Right lobe of liver (tissue), 6 donors: ENCODE data around the gene FYCO1. TPM values are rescaled to one million over a fixed set of nuclear protein-coding genes. Genes with fewer than 3 reads are reported as not detected.

Experiments
- ATAC-seq, 4 donors: fragments of 200-7000 bp; cut with Tn5 transposase; one replicate each; pipeline ENCODE4 v1.9.1; 2020; ENCODE audit warnings: mild to moderate bottlenecking in 4 of 4, moderate library complexity in 4 of 4
- DNase-seq, 3 donors: peaks; one replicate each; pipeline ENCODE4 v3.0.0-alpha.2; 2020
- H3K27ac ChIP-seq, 3 donors: fragments of 200-600 bp; one replicate each; pipeline ENCODE4 v1.8.0; 2022
- H3K27me3 ChIP-seq, 2 donors: fragments of 200-600 bp; one replicate each; pipeline ENCODE4 v1.8.0; 2022
- H3K36me3 ChIP-seq, 4 donors: fragments of 200-600 bp; sonication (generic) in 1 of 4; one replicate each; pipeline versions ENCODE4 v1.5.1 to v1.8.0; 2017 to 2022; ENCODE audit warnings: control low read depth in 1 of 4
- H3K4me1 ChIP-seq, 4 donors: fragments of 200-600 bp; sonication (generic) in 1 of 4; one replicate each; pipeline versions ENCODE4 v1.5.1 to v1.8.0; 2017 to 2022; ENCODE audit warnings: control low read depth in 1 of 4
- H3K4me3 ChIP-seq, 3 donors: fragments of 200-600 bp; one replicate each; pipeline ENCODE4 v1.8.0; 2022
- H3K9me3 ChIP-seq, 4 donors: fragments of 200-600 bp; sonication (generic) in 1 of 4; one replicate each; pipeline versions ENCODE4 v1.5.1 to v1.8.0; 2017 to 2022; ENCODE audit warnings: control low read depth in 1 of 4
- POLR2A ChIP-seq: fragments of 450-650 bp; IDR thresholded peaks from one replicate; pipeline ENCODE4 v1.6.1; 2017; ENCODE audit warnings: antibody characterized with exemption, mild to moderate bottlenecking
- WGBS: methylation state at CpG from one replicate; pipeline ENCODE4 v1.1.6; 2018; ENCODE audit warnings: low coverage, low lambda C conversion rate; ENCODE audit not compliant: insufficient coverage; ENCODE audit errors: missing lambda C conversion rate; 5-methylcytosine and 5-hydroxymethylcytosine counted together
- intact Hi-C, 2 donors: fragments of 100-400 bp; cut with DNase I; formaldehyde crosslinking; loops; one replicate each; pipeline versions ENCODE4 v1.11.2 to v1.14.1; 2022
- total RNA-seq, 6 experiments: library from RNA; depleted of rRNA in 2 of 6; stranded (reverse); fragments of >200 nt in 2 of 6; fragmentation: NEBNext Ultra II Directional in 3 of 6; extraction: Animal tissue kit (Norgen Biotek cat#: 25700) in 3 of 6; gene quantifications; one replicate each; pipeline versions ENCODE4 v1.1.0 to v1.2.4, GENCODE V29; 2016 to 2023
- TF ChIP-seq, protein P1 (sequence below), 4 donors: fragments of 200-600 bp in 3 of 4; fragments of 450-650 bp in 1 of 4; IDR thresholded peaks; one replicate each; pipeline versions ENCODE4 v1.5.1 to v1.8.0; 2016 to 2022; ENCODE audit warnings: antibody characterized with exemption in 4 of 4, mild to moderate bottlenecking in 2 of 4
- donor health status: DM: no; HTN: yes; CAD: no.
- donor health status: DM: no; HTN: no; CAD: no.
- donor health status: DM: no; HTN: no; CAD: no.
- donor health status: DM: no; HTN: yes; CAD: no.
- donor health status: DM: no; HTN: yes; CAD: no.

FYCO1 gene
- total RNA-seq, 6 experiments from 2014 or later: 16.0 to 22.0 (median 21.0) TPM

DNA sequence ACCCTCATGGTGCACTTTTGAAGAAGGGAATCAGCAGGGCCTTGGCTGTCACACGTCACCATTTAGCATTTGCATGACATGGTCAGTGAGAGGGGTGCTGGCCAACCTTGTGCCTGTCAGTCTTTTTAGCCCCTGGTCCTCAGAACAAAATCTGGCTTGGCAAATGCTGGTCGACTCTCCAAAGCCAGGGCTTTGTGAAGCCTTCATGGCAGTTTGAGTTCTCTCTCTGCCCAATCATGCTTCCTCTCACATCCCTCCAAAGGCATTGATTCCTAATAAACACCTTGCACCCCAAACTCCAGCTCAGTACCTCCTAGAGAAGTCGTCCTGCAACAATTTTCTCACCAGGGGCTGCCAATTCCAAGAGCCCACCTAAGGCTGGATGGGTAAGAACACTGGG lies 89.9 kb downstream of the FYCO1 start:
- H3K4me3 ChIP-seq: no peak overlapping the region
- DNase-seq (no peak), ATAC-seq (no peak)
- no peaks in the 10 kb centered on the region for H3K9me3 ChIP-seq
- H3K27me3 ChIP-seq: no peaks in the 10 kb centered on the region
- TF ChIP-seq, protein P1, sequence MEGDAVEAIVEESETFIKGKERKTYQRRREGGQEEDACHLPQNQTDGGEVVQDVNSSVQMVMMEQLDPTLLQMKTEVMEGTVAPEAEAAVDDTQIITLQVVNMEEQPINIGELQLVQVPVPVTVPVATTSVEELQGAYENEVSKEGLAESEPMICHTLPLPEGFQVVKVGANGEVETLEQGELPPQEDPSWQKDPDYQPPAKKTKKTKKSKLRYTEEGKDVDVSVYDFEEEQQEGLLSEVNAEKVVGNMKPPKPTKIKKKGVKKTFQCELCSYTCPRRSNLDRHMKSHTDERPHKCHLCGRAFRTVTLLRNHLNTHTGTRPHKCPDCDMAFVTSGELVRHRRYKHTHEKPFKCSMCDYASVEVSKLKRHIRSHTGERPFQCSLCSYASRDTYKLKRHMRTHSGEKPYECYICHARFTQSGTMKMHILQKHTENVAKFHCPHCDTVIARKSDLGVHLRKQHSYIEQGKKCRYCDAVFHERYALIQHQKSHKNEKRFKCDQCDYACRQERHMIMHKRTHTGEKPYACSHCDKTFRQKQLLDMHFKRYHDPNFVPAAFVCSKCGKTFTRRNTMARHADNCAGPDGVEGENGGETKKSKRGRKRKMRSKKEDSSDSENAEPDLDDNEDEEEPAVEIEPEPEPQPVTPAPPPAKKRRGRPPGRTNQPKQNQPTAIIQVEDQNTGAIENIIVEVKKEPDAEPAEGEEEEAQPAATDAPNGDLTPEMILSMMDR (IDR thresholded peaks at IDR 0.05): no peak
- no peak for TF ChIP-seq POLR2A
- intact Hi-C loops: no loop called here
- no peak overlapping the region for H3K27ac ChIP-seq
- 100% methylated on average over 1 of the region's 3 CpGs for WGBS
- no peaks in the 10 kb centered on the region for H3K4me1 ChIP-seq
- H3K36me3 ChIP-seq: no peaks in the 10 kb centered on the region

DNA sequence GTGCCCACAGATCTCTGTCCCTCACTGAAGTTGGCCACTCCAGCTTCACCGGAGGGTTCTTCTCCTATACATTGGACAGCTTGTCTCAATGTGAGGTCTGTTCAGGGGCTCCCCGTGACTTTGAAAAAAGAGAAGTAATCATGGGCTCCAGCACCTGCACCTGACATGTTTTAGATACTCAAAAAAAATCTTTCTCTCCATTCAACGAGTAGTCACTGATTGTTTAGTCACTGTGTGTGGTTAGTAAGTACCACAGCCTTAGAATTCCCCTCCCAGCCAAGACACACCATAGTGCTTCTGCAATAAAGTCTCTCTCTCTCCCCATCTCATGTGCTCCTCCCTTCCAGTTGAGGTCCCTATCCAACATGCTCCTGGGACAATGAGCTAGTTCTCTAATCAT lies 90.7 kb downstream of the FYCO1 start:
- Histone ChIP-seq H3K4me3 (no peak overlapping the region), H3K27me3 (no peaks in the 10 kb centered on the region), H3K4me1 (no peaks in the 10 kb centered on the region), H3K27ac (no peak overlapping the region), H3K36me3 (no peaks in the 10 kb centered on the region), H3K9me3 (no peaks in the 10 kb centered on the region)
- intact Hi-C loops: no loop called here
- no peak for TF ChIP-seq POLR2A
- TF ChIP-seq, protein P1 (IDR thresholded peaks at IDR 0.05): no peak
- ATAC-seq: no peak
- DNase-seq: no peak
- 76% methylated on average over 3 of the region's 3 CpGs for WGBS

DNA sequence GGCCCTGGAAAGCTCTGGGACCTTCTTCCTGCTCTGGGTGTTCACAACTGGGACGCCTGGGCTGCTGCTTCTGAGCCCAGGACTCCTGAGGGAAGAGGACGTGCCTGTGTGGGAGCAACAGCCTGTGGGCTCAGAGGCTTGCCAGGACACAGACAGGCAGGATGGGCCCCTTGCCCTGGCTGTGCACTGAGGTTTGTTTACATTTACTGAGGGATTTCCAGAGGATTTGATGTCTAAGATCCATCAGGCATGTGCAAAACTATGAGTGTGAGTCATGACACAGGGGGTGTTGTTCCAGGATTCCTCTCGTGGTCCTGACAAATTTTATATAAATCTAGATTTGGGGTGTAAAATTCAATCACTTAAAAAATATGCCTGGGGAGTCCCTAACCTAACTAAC lies 98.7 kb downstream of the FYCO1 start:
- no peaks in the 10 kb centered on the region for H3K36me3 ChIP-seq
- TF ChIP-seq, protein P1 (IDR thresholded peaks at IDR 0.05): no peak
- no peak for TF ChIP-seq POLR2A
- intact Hi-C loops: no loop called here
- ATAC-seq: no peak
- H3K27me3 ChIP-seq: no peaks in the 10 kb centered on the region
- no peak overlapping the region for H3K27ac ChIP-seq
- DNase-seq: no peak
- WGBS: 86% methylated on average over 1 of the region's 3 CpGs
- H3K9me3 ChIP-seq: no peaks in the 10 kb centered on the region
- H3K4me1 ChIP-seq: no peaks in the 10 kb centered on the region
- H3K4me3 ChIP-seq: no peak overlapping the region

DNA sequence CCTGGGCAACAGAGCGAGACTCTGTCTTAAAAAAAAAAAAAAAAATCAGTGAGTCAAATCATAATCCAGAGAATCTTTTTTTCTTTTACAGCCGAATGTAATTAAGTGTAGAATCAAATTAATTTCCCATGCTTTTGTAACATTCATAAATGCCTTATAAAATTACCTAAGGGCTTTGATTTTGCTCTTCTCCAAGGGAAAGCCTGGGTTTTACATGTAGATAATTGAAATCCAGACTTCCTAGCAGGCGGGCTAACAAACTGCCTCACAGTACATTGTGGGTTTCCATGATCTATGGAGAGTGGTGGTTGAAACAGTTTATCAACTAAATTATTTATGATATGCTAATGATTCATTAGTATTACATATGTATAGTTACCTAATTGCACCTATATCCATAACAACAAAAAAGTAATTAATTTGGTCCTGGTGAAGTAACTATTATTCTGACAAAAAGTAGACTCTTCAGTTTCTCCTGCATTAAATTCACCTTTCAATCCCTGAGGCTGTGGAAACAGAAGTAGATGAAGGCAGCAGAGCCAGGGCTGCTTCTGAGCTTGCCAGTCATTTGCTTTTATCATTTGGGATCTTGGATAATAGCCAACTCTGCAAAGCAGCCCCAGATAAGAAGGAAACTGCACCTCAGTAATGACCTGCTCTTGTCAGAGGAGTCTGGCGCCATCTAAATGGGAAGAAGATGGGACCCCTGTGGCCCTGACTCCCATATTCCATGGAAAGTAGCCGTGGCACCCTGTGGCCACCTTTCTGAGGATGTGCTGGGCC lies 99.7 kb downstream of the FYCO1 start:
- ATAC-seq: no peak
- intact Hi-C loops: no loop called here

More for the DNA sequence above, 99.7 kb downstream of the FYCO1 start:
- no peak for TF ChIP-seq POLR2A
- TF ChIP-seq, protein P1 (IDR thresholded peaks at IDR 0.05): no peak
- Histone ChIP-seq H3K9me3 (no peaks in the 10 kb centered on the region), H3K36me3 (no peaks in the 10 kb centered on the region), H3K27ac (no peak overlapping the region), H3K4me3 (no peak overlapping the region), H3K27me3 (no peaks in the 10 kb centered on the region), H3K4me1 (no peaks in the 10 kb centered on the region)
- WGBS: 85% methylated on average over 5 of the region's 5 CpGs
- no peak for DNase-seq
